ENCODE results near the gene PTTG1IP.

- TF ChIP-seq, protein P1, sequence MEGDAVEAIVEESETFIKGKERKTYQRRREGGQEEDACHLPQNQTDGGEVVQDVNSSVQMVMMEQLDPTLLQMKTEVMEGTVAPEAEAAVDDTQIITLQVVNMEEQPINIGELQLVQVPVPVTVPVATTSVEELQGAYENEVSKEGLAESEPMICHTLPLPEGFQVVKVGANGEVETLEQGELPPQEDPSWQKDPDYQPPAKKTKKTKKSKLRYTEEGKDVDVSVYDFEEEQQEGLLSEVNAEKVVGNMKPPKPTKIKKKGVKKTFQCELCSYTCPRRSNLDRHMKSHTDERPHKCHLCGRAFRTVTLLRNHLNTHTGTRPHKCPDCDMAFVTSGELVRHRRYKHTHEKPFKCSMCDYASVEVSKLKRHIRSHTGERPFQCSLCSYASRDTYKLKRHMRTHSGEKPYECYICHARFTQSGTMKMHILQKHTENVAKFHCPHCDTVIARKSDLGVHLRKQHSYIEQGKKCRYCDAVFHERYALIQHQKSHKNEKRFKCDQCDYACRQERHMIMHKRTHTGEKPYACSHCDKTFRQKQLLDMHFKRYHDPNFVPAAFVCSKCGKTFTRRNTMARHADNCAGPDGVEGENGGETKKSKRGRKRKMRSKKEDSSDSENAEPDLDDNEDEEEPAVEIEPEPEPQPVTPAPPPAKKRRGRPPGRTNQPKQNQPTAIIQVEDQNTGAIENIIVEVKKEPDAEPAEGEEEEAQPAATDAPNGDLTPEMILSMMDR (IDR thresholded peaks at IDR 0.05) = no peak
- TF ChIP-seq FOXJ3 (CRISPR knock-in tag; IDR thresholded peaks at IDR 0.05; ENCODE audit: borderline replicate concordance) (no peak), NFYB (CRISPR knock-in tag; conservative IDR thresholded peaks at IDR 0.05; ENCODE audit: low read depth) (no peak), ZNF121 (CRISPR knock-in tag; IDR thresholded peaks at IDR 0.05) (no peak), ATF2 (CRISPR knock-in tag; IDR thresholded peaks at IDR 0.05; ENCODE audit: borderline replicate concordance, low read depth) (no peak), ZNF263 (CRISPR knock-in tag; IDR thresholded peaks at IDR 0.05; ENCODE audit: low read depth) (no peak), JUN (CRISPR knock-in tag; IDR thresholded peaks at IDR 0.05) (no peak), ZNF425 (CRISPR knock-in tag; conservative IDR thresholded peaks at IDR 0.05) (no peak)
- TF ChIP-seq, protein P2, sequence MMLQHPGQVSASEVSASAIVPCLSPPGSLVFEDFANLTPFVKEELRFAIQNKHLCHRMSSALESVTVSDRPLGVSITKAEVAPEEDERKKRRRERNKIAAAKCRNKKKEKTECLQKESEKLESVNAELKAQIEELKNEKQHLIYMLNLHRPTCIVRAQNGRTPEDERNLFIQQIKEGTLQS (CRISPR knock-in tag; conservative IDR thresholded peaks at IDR 0.05) = no peak
- TF ChIP-seq, protein P3, sequence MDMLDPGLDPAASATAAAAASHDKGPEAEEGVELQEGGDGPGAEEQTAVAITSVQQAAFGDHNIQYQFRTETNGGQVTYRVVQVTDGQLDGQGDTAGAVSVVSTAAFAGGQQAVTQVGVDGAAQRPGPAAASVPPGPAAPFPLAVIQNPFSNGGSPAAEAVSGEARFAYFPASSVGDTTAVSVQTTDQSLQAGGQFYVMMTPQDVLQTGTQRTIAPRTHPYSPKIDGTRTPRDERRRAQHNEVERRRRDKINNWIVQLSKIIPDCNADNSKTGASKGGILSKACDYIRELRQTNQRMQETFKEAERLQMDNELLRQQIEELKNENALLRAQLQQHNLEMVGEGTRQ (CRISPR knock-in tag; IDR thresholded peaks at IDR 0.05) = no peak
These were observed 57.5 kb downstream of the PTTG1IP start for GRCh38 chr21:44815852-44816628.
